OCI-LY7 (cell line): ENCODE results near the gene HDAC4. TPM values are rescaled to one million over a fixed set of nuclear protein-coding genes. Genes with fewer than 3 reads are reported as not detected.

Source experiments
- BruUV-seq: library from RNA; stranded (reverse); fragments of 400-500 nt; replicated peaks from 2 replicates; lab custom pipeline; 2021; lab: Mats Ljungman, UMichigan
- CTCF ChIA-PET: fragments of 300-600 bp; sonication (Branson Sonifier 250); formaldehyde crosslinking; loops from one replicate; lab custom pipeline; 2022; ENCODE audit warnings: antibody characterized with exemption; ENCODE audit not compliant: unreplicated experiment; lab: Charles Lee
- POLR2A ChIA-PET: fragments of 300-600 bp; sonication (Branson Sonifier 250); formaldehyde crosslinking; loops from one replicate; lab custom pipeline; 2022; ENCODE audit warnings: antibody characterized with exemption; lab: Charles Lee
- DNase-seq: peaks from one replicate; pipeline ENCODE4 v3.0.0-alpha.2; 2015; ENCODE audit warnings: low spot score
- H2AFZ ChIP-seq: fragments of 200-600 bp; sonication (generic), shearing (Covaris generic); 2 replicates; pipeline ENCODE4 v1.6.1; 2014; ENCODE audit warnings: mild to moderate bottlenecking, antibody characterized with exemption, low read length, moderate library complexity
- H3K27ac ChIP-seq: fragments of 200-600 bp; sonication (generic); 2 replicates; pipeline ENCODE4 v1.5.1; 2014; ENCODE audit warnings: mixed run types, low read depth, mild to moderate bottlenecking, moderate library complexity, low read length, inconsistent platforms; ENCODE audit not compliant: poor library complexity, severe bottlenecking
- H3K36me3 ChIP-seq: fragments of 200-600 bp; sonication (generic); 2 replicates; pipeline ENCODE4 v1.6.1; 2014; ENCODE audit warnings: mild to moderate bottlenecking, antibody characterized with exemption, low read length, moderate library complexity, mixed read lengths; ENCODE audit not compliant: insufficient read depth
- H3K4me1 ChIP-seq: fragments of 200-600 bp; sonication (generic); 2 replicates; pipeline ENCODE4 v1.5.1; 2014; ENCODE audit warnings: mild to moderate bottlenecking, low read length; ENCODE audit not compliant: insufficient read depth, poor library complexity, severe bottlenecking
- H3K4me2 ChIP-seq: fragments of 200-600 bp; sonication (generic); 2 replicates; pipeline ENCODE4 v1.6.1; 2014; ENCODE audit warnings: mild to moderate bottlenecking, low read length
- H3K4me3 ChIP-seq: fragments of 200-600 bp; sonication (generic); 2 replicates; pipeline ENCODE4 v1.5.1; 2014; ENCODE audit warnings: mild to moderate bottlenecking, low read depth, low read length; ENCODE audit not compliant: poor library complexity, severe bottlenecking
- H3K79me2 ChIP-seq: fragments of 200-600 bp; sonication (generic); 2 replicates; pipeline ENCODE4 v1.6.1; 2016; ENCODE audit warnings: low read depth, mild to moderate bottlenecking, low read length, moderate library complexity, mixed read lengths; ENCODE audit not compliant: insufficient read depth
- H3K9me2 ChIP-seq: fragments of 200-600 bp; sonication (generic); 2 replicates; pipeline ENCODE4 v1.6.1; 2016; ENCODE audit warnings: mild to moderate bottlenecking, low read length, mixed read lengths; ENCODE audit not compliant: insufficient read depth
- H3K9me3 ChIP-seq: fragments of 200-600 bp; sonication (generic); 2 replicates; pipeline ENCODE4 v1.6.1; 2014; ENCODE audit warnings: mild to moderate bottlenecking, mixed run types, low read length, mixed read lengths
- H4K20me1 ChIP-seq: fragments of 200-600 bp; sonication (generic); 2 replicates; pipeline ENCODE4 v1.6.1; 2014; ENCODE audit warnings: mild to moderate bottlenecking, antibody characterized with exemption, low read length, moderate library complexity, mixed read lengths; ENCODE audit not compliant: insufficient read depth
- EZH2phosphoT487 ChIP-seq: fragments of 200-600 bp; sonication (generic); IDR thresholded peaks from 2 replicates; pipeline ENCODE4 v1.6.1; 2018; ENCODE audit warnings: low read depth, borderline replicate concordance, mild to moderate bottlenecking, mixed run types, antibody characterized with exemption, low read length, moderate library complexity, mixed read lengths
- intact Hi-C: fragments of 100-400 bp; cut with micrococcal nuclease; formaldehyde crosslinking; loops from one replicate; pipeline ENCODE4 v1.10.0; 2022; ENCODE audit not compliant: unreplicated experiment
- total RNA-seq, 2 experiments: library from RNA; depleted of rRNA in 1 of 2; stranded (reverse); fragments of >200 nt in 1 of 2; shearing (Covaris generic) in 1 of 2; gene quantifications; 2 replicates each; pipeline ENCODE4 v1.2.3, GENCODE V29; 2014 to 2022
- TF ChIP-seq, protein P1 (sequence below): fragments of 200-600 bp; sonication (generic); conservative IDR thresholded peaks from 2 replicates; pipeline ENCODE4 v1.5.1; 2014; ENCODE audit warnings: mild to moderate bottlenecking, antibody characterized with exemption, low read length, moderate library complexity, mixed read lengths

Gene HDAC4
- total RNA-seq, 2 experiments from 2014 or later, result 10.2 to 20.6 TPM

- no peaks in the 10 kb centered on the region for H3K79me2 ChIP-seq
- no peak overlapping the region for H3K4me2 ChIP-seq
- no peak overlapping the region for H3K27ac ChIP-seq
- BruUV-seq, result no TSS peak
- H4K20me1 ChIP-seq, result no peaks in the 10 kb centered on the region
- no peaks in the 10 kb centered on the region for H3K4me1 ChIP-seq
- DNase-seq, result no peak
- no peak for TF ChIP-seq EZH2phosphoT487
- TF ChIP-seq, protein P1, sequence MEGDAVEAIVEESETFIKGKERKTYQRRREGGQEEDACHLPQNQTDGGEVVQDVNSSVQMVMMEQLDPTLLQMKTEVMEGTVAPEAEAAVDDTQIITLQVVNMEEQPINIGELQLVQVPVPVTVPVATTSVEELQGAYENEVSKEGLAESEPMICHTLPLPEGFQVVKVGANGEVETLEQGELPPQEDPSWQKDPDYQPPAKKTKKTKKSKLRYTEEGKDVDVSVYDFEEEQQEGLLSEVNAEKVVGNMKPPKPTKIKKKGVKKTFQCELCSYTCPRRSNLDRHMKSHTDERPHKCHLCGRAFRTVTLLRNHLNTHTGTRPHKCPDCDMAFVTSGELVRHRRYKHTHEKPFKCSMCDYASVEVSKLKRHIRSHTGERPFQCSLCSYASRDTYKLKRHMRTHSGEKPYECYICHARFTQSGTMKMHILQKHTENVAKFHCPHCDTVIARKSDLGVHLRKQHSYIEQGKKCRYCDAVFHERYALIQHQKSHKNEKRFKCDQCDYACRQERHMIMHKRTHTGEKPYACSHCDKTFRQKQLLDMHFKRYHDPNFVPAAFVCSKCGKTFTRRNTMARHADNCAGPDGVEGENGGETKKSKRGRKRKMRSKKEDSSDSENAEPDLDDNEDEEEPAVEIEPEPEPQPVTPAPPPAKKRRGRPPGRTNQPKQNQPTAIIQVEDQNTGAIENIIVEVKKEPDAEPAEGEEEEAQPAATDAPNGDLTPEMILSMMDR, result no peak
- no peaks in the 10 kb centered on the region for H3K36me3 ChIP-seq
- H3K9me2 ChIP-seq, result no peaks in the 10 kb centered on the region
- H2AFZ ChIP-seq, result no peak overlapping the region
- intact Hi-C loops, result no loop called here
- H3K9me3 ChIP-seq, result no peaks in the 10 kb centered on the region
- ChIA-PET CTCF (no interaction called here), POLR2A (no interaction called here)
- H3K4me3 ChIP-seq, result no peak overlapping the region
These were observed 23.7 kb upstream of the HDAC4 start for GRCh38 chr2:239424337-239425045.

DNA sequence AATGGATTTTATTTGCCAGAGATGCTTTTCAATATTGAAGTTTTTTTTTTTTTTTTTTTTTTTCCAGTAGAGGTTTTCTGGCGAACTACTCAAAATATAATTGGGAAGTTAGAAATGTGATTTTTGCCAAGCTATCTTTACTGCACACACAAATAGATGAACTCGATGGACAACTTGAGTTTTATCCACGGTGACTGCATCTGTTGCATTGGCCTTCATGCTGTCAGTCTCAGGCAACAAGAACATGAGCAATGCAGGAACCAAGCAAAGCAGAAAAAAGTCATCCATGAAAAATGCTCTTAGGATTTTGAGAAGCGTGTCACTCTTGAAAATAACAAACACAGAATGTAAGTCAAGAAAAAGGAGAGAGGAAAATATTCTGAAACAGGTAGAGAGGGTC is 22.7 kb upstream of the HDAC4 start:
- Histone ChIP-seq H3K36me3 (no peaks in the 10 kb centered on the region), H3K4me3 (no peak overlapping the region), H2AFZ (no peak overlapping the region), H3K4me1 (no peaks in the 10 kb centered on the region), H3K79me2 (no peaks in the 10 kb centered on the region), H3K4me2 (no peak overlapping the region), H3K27ac (no peak overlapping the region), H3K9me3 (no peaks in the 10 kb centered on the region), H3K9me2 (no peaks in the 10 kb centered on the region), H4K20me1 (no peaks in the 10 kb centered on the region)
- intact Hi-C loops, result no loop called here
- ChIA-PET POLR2A (interaction anchor here (0.7 kb wide), 1 partner anchor 263 kb away, joined by 8 read pairs; no protein-coding TSS in a partner anchor), CTCF (no interaction called here)
- TF ChIP-seq, protein P1, result no peak
- no peak for TF ChIP-seq EZH2phosphoT487
- no peak for DNase-seq
- BruUV-seq, result no TSS peak

DNA sequence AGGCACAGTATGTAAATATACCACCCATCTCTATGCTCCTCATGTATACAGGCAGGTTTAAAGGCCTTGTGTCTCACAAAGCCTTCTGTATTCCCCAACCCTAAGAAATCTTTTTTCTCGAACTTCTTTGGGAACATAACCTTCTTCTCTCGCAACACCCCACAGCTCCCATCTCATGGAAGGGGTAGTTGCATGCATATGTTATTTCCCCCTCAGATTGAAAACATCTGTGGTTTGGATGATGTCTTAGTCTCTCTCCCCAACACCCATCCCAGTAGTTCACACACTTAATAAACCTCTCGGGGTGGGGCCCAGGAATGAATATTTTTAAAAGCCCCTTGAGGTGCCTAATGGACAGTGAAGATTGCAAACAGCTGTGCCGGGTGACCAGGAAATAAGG is 21.0 kb upstream of the HDAC4 start:
- Histone ChIP-seq H3K36me3 (no peaks in the 10 kb centered on the region), H4K20me1 (no peaks in the 10 kb centered on the region), H3K27ac (no peak overlapping the region), H3K9me3 (no peaks in the 10 kb centered on the region), H3K4me3 (no peak overlapping the region), H2AFZ (no peak overlapping the region), H3K4me2 (no peak overlapping the region), H3K9me2 (no peaks in the 10 kb centered on the region), H3K4me1 (no peaks in the 10 kb centered on the region), H3K79me2 (no peaks in the 10 kb centered on the region)
- TF ChIP-seq, protein P1, result no peak
- no peak for TF ChIP-seq EZH2phosphoT487
- intact Hi-C loops, result no loop called here
- DNase-seq, result no peak
- no TSS peak for BruUV-seq
- POLR2A ChIA-PET, result interaction anchor here (0.6 kb wide), 1 partner anchor 802 kb away, joined by 3 read pairs; no protein-coding TSS in a partner anchor
- CTCF ChIA-PET, result no interaction called here
